GM20000 (cell line): ENCODE data around the gene FAM120A.

Source experiments
- DNase-seq: peaks from one replicate; pipeline ENCODE4 v3.0.0; 2012; ENCODE audit warnings: low spot score
- TF ChIP-seq, protein P1 (sequence below): IDR thresholded peaks from 2 replicates; pipeline ENCODE4 v1.5.1; 2012; ENCODE audit warnings: mild to moderate bottlenecking, control low read depth; ENCODE audit errors: extremely low read depth, missing control alignments

Gene FAM120A

DNA sequence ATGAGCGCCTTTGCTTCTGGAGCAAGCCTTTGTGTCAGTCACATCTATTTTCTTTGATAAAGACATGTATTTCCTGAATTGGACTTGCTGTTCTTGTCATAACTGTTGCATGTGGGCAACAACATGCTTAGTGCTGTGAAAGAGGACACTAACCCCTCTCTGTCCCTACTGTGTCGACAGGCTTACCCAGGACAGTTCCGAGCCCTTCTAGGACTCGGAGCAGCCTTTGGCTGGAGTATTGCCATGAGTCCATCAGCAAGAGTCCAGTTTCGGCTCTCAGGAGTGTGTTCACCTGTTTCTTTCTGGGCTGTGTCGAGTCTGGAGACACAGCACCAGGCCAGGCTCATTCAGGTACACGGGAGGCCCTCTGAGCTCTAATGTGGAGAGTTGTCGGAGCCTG lies 88.8 kb downstream of the FAM120A start:
- TF ChIP-seq, protein P1, sequence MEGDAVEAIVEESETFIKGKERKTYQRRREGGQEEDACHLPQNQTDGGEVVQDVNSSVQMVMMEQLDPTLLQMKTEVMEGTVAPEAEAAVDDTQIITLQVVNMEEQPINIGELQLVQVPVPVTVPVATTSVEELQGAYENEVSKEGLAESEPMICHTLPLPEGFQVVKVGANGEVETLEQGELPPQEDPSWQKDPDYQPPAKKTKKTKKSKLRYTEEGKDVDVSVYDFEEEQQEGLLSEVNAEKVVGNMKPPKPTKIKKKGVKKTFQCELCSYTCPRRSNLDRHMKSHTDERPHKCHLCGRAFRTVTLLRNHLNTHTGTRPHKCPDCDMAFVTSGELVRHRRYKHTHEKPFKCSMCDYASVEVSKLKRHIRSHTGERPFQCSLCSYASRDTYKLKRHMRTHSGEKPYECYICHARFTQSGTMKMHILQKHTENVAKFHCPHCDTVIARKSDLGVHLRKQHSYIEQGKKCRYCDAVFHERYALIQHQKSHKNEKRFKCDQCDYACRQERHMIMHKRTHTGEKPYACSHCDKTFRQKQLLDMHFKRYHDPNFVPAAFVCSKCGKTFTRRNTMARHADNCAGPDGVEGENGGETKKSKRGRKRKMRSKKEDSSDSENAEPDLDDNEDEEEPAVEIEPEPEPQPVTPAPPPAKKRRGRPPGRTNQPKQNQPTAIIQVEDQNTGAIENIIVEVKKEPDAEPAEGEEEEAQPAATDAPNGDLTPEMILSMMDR: no peak
- no peak for DNase-seq

DNA sequence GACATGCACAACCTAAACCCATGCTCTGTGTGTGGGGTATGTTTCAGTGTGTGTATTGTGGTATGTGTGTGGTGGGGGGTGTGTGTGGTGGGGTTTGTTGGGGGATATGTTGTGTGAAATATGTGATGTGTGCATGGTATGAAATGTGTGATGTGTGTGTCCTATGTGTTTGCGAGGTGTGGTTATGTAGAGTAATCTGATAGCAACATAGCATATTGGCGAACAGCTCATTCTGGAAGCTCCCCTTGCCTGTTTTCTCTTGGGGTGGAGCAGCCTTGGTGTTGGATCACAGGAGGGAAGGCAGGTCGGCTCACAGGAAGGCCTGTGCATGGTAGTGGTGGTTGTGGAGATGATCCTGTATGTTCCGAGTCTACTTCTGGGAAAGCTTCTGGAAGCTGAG lies 89.5 kb downstream of the FAM120A start:
- no peak for DNase-seq
- TF ChIP-seq, protein P1: no peak

DNA sequence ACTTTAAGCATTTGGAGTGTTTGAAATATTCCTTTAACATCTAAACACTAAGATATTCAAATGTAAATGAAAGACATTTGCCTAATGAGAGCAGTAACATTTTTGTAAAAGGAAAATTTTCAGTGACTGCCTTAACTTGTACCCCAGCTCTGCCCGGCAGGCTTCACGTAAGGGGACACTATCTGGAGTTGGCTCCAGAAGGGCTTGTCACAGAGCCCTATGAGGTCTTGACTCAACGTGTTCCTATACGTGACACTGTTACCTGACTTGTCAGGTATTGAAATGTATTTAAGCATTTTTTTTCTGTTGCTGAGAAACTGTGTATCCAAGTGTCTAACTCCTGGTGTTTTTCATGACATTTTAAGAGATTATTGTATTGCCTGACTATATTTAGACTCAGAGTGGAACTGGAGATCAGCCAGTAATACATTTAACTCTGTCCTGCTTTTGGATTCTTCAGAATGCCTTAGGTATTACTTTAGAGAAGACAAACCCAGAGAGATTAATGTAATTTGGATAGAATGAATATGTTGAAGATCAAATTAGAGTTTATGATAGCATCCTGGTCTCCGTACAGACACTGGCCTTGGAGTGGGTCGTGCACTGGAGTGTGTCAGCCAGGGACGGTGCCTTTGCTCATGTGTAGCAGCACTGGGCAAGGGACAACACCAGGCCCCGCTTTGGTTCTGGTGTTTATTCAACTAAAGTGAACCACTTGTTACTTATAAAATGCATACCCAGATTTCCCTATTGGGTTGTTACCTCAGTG lies 90.3 kb downstream of the FAM120A start:
- TF ChIP-seq, protein P1: no peak
- no peak for DNase-seq

DNA sequence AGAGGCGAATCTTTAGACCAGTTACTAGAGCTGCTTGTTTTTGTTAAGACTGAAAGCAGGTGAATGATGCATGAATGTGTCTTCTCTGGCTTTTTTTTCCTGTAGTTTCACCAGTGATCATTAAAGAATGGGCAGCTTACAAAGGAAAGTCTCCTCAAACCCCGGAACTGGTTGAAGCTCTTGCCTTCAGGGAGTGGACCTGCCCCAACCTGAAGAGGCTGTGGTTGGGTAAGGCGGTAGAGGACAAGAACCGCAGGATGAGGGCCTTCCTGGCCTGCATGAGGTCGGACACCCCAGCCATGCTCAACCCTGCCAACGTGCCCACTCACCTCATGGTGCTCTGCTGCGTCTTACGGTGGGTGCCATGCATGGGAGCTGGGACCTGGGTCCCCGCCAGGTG lies 91.6 kb downstream of the FAM120A start:
- no peak for DNase-seq
- TF ChIP-seq, protein P1: no peak

DNA sequence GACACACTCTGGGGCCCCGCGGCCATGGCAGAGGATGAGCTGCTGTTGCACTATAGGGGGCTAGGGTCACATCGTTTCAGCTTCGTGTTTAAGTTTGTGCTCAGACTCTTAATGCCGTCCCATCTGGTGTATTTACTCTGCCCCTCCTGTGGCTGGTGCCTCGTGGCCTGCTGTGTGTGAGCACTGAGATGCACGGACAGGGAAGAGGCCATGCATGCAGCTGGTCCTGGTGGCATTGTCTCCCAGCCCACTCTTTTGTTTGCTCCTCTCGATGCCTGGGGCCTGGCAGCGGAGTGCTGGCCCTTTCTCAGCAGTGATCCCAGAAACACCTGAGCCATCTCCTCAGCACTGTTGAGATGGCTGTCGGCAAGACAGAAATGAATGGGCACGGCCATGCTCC lies 94.9 kb downstream of the FAM120A start:
- TF ChIP-seq, protein P1: no peak
- no peak for DNase-seq

DNA sequence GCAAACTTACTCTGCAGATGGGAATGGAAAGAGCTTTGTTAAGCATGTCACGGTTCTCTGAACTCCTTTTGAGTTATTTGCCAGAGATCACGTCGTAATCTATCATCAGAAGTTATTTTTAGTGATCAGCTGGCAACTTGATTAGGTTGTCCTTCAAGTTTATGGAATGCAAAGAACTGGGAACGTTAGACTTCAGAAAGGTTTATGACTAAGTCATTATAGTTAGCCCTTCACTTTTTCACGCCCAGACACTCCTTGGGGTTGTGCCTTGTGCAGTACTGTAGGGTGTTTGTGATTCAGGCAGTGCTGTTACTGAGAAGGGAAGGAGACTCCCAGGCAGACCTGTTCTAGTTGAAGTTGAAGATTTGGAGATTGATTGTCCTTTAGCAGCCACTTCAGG lies 98.1 kb downstream of the FAM120A start:
- TF ChIP-seq, protein P1: no peak
- no peak for DNase-seq

DNA sequence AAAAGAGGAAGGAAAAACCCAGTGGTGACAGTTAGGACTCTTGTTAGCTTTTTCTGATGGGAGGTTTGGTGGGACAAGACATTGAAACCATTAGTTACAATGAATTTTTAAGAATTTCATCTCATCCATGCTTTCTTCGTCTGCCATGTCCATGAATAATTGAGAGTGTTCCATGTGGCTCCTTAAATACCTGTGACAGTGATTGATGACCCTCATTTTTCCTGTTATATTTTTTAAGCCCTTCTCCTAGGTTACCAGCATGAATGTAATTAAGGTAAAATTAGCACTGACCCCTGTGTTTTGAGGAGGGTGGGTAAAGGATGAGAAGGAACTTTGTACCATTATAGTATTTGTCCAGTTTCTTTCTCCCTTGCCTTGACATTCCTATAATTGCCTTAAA lies 101.4 kb downstream of the FAM120A start:
- no peak for DNase-seq
- TF ChIP-seq, protein P1: no peak
